OCI-LY1 (cell line): Measurements from ENCODE around the gene IFRD1.

Experiments
- H2AFZ ChIP-seq: fragments of 200-600 bp; sonication (generic), shearing (Covaris generic); 2 replicates; pipeline ENCODE4 v1.6.0; 2014; ENCODE audit warnings: antibody characterized with exemption, mild to moderate bottlenecking, low read length
- H3F3A ChIP-seq: fragments of 200-600 bp; sonication (generic), shearing (Covaris generic); 2 replicates; pipeline ENCODE4 v1.6.0; 2014; ENCODE audit warnings: mild to moderate bottlenecking, antibody characterized with exemption, low read length, moderate library complexity; ENCODE audit not compliant: insufficient read depth
- H3K27ac ChIP-seq: fragments of 200-600 bp; sonication (generic); 2 replicates; pipeline ENCODE4 v1.5.1; 2014; ENCODE audit warnings: low read length, mixed run types, mild to moderate bottlenecking, low read depth; ENCODE audit not compliant: poor library complexity, severe bottlenecking
- H3K27me3 ChIP-seq: fragments of 200-600 bp; sonication (generic); 2 replicates; pipeline ENCODE4 v1.6.0; 2014; ENCODE audit warnings: antibody characterized with exemption, mild to moderate bottlenecking, low read length, moderate library complexity; ENCODE audit not compliant: insufficient read depth
- H3K36me3 ChIP-seq: fragments of 200-600 bp; sonication (generic); 2 replicates; pipeline ENCODE4 v1.6.1; 2014; ENCODE audit warnings: mild to moderate bottlenecking, antibody characterized with exemption, low read length, moderate library complexity, mixed read lengths; ENCODE audit not compliant: insufficient read depth
- H3K4me1 ChIP-seq: fragments of 200-600 bp; sonication (generic); 2 replicates; pipeline ENCODE4 v1.5.1; 2014; ENCODE audit warnings: mild to moderate bottlenecking, low read length, moderate library complexity; ENCODE audit not compliant: insufficient read depth, severe bottlenecking
- H3K4me2 ChIP-seq: fragments of 200-600 bp; sonication (generic), shearing (Covaris generic); 2 replicates; pipeline ENCODE4 v1.6.1; 2014; ENCODE audit warnings: low read length
- H3K4me3 ChIP-seq: fragments of 200-600 bp; sonication (generic); 2 replicates; pipeline ENCODE4 v1.5.1; 2014; ENCODE audit warnings: low read length, low read depth, mild to moderate bottlenecking, mixed read lengths; ENCODE audit not compliant: poor library complexity, severe bottlenecking
- H3K79me2 ChIP-seq: fragments of 200-600 bp; shearing (Covaris generic); 2 replicates; pipeline ENCODE4 v1.6.1; 2016; ENCODE audit warnings: mixed run types, low read length, mixed read lengths; ENCODE audit not compliant: insufficient read depth
- H3K9ac ChIP-seq: fragments of 200-600 bp; sonication (generic), shearing (Covaris generic); 2 replicates; pipeline ENCODE4 v1.6.1; 2014; ENCODE audit warnings: mild to moderate bottlenecking, low read length, mixed read lengths
- H3K9me2 ChIP-seq: fragments of 200-600 bp; sonication (generic), shearing (Covaris generic); 2 replicates; pipeline ENCODE4 v1.6.1; 2014; ENCODE audit warnings: low read depth, mild to moderate bottlenecking, low read length, mixed read lengths
- H3K9me3 ChIP-seq: fragments of 200-600 bp; shearing (Covaris generic); 2 replicates; pipeline ENCODE4 v1.6.1; 2014; ENCODE audit warnings: low read length, mixed read lengths
- H4K20me1 ChIP-seq: fragments of 200-600 bp; sonication (generic), shearing (Covaris generic); 2 replicates; pipeline ENCODE4 v1.6.0; 2016; ENCODE audit warnings: mild to moderate bottlenecking, low read length; ENCODE audit not compliant: insufficient read depth
- CTCF ChIP-seq: fragments of 200-600 bp; sonication (generic), shearing (Covaris generic); IDR thresholded peaks from 2 replicates; pipeline ENCODE4 v1.5.1; 2017; ENCODE audit warnings: mild to moderate bottlenecking, antibody characterized with exemption, low read length, moderate library complexity, mixed read lengths
- EZH2 ChIP-seq: fragments of 200-600 bp; sonication (generic), shearing (Covaris generic); IDR thresholded peaks from 2 replicates; pipeline ENCODE4 v1.8.0; 2017; ENCODE audit warnings: borderline replicate concordance, mixed run types, mild to moderate bottlenecking, antibody characterized with exemption, low read length, moderate library complexity, mixed read lengths

The IFRD1 gene

GRCh38 chr7:112420236-112420861, 29.9 kb upstream of the IFRD1 start:
- H3K79me2 ChIP-seq, result no peaks in the 10 kb centered on the region
- peaks cover 38% of the 10 kb centered on the region for H3K4me1 ChIP-seq
- H3K36me3 ChIP-seq, result no peaks in the 10 kb centered on the region
- TF ChIP-seq CTCF (no peak), EZH2 (no peak)
- no peaks in the 10 kb centered on the region for H3F3A ChIP-seq
- H3K27ac ChIP-seq, result no peak overlapping the region
- no peak overlapping the region for H2AFZ ChIP-seq
- no peaks in the 10 kb centered on the region for H4K20me1 ChIP-seq
- H3K9me3 ChIP-seq, result 0 out of 2 replicates have a peak, but pooled peaks cover 4% of the 10 kb centered on the region
- no peak overlapping the region for H3K4me3 ChIP-seq
- H3K9me2 ChIP-seq, result no peaks in the 10 kb centered on the region
- no peaks in the 10 kb centered on the region for H3K27me3 ChIP-seq
- no peak overlapping the region for H3K4me2 ChIP-seq
- no peak overlapping the region for H3K9ac ChIP-seq

GRCh38 chr7:112421666-112422486, 28.4 kb upstream of the IFRD1 start:
- Histone ChIP-seq H3K9me3 (0 out of 2 replicates have a peak, but pooled peaks cover 3% of the 10 kb centered on the region), H3K27ac (peak overlapping the region; percentile 76), H3K79me2 (no peaks in the 10 kb centered on the region), H3K4me2 (peak overlapping the region; percentile 56), H2AFZ (no peak overlapping the region), H3K4me3 (peak overlapping the region; percentile 1), H3K36me3 (no peaks in the 10 kb centered on the region), H3K4me1 (peaks cover 38% of the 10 kb centered on the region), H3K9ac (peak overlapping the region; percentile 32; the same call in 1 of the 2 replicates), H3K9me2 (no peaks in the 10 kb centered on the region), H4K20me1 (no peaks in the 10 kb centered on the region), H3K27me3 (no peaks in the 10 kb centered on the region), H3F3A (no peaks in the 10 kb centered on the region)
- TF ChIP-seq CTCF, result peak; percentile 24; the same call in 1 of the 2 replicates
- no peak for TF ChIP-seq EZH2

GRCh38 chr7:112422842-112423496, 27.3 kb upstream of the IFRD1 start:
- H4K20me1 ChIP-seq, result no peaks in the 10 kb centered on the region
- H3K9ac ChIP-seq, result peak overlapping the region; percentile 32
- peaks cover 38% of the 10 kb centered on the region for H3K4me1 ChIP-seq
- no peaks in the 10 kb centered on the region for H3K36me3 ChIP-seq
- H3K27ac ChIP-seq, result peak overlapping the region; percentile 76
- H3K9me2 ChIP-seq, result no peaks in the 10 kb centered on the region
- no peak for TF ChIP-seq EZH2
- TF ChIP-seq CTCF, result no peak
- no peaks in the 10 kb centered on the region for H3K9me3 ChIP-seq
- H3K4me2 ChIP-seq, result peak overlapping the region; percentile 56
- no peaks in the 10 kb centered on the region for H3K27me3 ChIP-seq
- H3K79me2 ChIP-seq, result no peaks in the 10 kb centered on the region
- H2AFZ ChIP-seq, result no peak overlapping the region
- H3K4me3 ChIP-seq, result peak overlapping the region; percentile 1
- H3F3A ChIP-seq, result no peaks in the 10 kb centered on the region
